HG03108 (cell line): Measurements from ENCODE around the gene CPB1.

Source experiments
- ATAC-seq: cut with Tn5 transposase; IDR thresholded peaks from one replicate; pipeline ENCODE4 v1.9.1; 2021; ENCODE audit warnings: moderate library complexity; ENCODE audit not compliant: unreplicated experiment

Gene CPB1

DNA sequence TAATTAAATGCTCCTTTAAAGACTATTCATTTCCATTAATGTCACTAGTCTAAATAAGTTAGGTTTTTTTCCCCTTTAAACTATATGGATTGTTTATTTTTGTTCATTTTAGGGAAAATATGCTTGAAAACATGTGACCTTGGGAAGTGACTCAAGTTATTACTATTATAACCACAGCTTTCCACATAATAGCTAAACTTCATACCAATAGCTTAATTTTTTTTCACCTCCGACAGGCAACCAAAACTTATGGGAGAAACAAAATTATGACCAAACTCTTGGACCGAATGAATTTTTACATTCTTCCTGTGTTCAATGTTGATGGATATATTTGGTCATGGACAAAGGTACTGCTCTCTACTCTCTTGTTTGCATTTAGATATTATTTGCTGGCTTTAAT, 53.7 kb downstream of the CPB1 start:
- no peak for ATAC-seq

DNA sequence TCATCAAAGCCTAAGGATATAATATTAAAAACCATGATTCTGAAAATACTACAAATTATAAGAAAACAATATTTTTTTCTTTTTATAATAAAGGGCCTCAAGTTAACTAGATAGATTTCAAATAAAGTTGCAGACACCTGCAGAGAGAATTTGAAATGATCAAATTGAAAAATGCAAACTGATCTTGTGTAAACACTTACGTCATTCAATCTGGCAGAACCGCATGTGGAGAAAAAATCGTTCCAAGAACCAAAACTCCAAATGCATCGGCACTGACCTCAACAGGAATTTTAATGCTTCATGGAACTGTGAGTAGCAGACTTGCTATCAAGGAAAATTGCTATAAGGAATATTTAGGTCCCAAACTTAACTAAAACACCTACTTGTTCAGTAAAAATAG, 54.7 kb downstream of the CPB1 start:
- no peak for ATAC-seq

DNA sequence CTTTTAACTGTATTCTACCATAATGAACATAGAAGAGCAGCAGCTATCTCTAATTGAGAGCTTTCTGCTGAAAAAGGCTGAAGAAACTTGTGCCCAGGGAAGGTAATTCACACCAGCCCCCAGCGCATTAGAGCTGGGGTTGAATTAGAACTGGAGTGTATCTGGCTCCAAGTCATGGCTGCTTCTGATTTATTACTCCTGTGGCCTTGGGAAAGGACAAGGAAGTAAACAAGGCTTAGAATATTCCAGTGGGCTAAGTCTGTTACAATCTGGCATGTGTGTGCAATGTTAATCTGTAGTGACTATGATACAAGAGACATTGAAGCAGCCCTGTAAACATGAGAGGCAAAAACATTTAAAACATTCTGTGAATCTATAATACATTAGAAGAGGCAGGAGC, 55.6 kb downstream of the CPB1 start:
- ATAC-seq = no peak

DNA sequence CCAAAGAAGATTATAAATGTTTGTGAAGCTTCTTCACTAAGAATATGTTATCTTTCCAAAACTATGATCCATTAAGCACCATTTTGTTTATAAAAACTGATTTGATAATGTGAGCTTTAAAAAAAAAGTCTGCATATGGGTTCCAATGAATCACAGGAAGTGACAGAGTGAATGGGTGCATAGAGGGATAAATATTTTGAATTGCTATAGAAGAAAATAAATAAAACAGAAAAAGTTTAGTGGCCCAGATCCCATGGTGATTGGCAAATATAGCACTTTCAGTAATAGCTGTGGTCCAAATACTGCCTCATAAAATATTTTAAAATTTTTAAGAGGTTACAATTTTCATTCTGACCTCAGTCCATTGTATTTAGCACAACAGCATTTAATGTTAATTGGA, 56.6 kb downstream of the CPB1 start:
- no peak for ATAC-seq

DNA sequence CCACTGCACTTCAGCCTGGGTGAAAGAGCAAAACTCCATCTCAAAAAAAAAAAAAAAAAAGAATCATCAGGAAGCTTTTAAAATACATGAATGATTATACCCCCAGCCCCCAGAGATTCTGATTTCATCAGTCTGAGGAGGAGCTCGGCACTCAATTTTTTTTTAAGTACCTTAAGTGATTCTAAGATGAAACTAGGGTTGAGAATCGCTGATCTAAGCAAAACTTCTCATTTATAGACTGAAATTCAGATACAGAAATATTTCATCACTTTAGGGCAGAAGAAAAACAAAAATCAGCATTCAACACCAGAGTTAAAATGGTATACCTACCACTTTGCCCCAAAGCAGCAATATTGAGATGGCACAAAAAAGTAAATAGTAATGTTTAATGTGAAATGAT, 62.2 kb downstream of the CPB1 start:
- no peak for ATAC-seq

DNA sequence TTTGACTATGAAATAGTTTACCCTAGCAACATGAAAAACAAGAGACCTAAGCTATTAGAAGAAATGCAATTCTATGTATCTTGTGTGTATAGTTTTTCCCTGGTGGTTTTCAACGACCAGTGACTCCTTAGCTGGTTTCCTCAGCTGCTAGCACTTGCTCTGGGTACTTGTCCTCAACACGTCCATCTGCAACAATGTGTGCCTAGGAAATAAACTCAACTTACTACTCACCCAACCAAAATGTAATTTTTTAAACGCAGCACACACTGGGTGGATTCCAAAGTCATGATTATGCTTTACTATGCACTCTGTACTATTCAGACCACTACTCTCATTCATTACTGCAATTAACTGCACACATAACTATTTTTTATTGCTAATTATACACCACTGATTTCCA, 68.5 kb downstream of the CPB1 start:
- ATAC-seq = no peak

DNA sequence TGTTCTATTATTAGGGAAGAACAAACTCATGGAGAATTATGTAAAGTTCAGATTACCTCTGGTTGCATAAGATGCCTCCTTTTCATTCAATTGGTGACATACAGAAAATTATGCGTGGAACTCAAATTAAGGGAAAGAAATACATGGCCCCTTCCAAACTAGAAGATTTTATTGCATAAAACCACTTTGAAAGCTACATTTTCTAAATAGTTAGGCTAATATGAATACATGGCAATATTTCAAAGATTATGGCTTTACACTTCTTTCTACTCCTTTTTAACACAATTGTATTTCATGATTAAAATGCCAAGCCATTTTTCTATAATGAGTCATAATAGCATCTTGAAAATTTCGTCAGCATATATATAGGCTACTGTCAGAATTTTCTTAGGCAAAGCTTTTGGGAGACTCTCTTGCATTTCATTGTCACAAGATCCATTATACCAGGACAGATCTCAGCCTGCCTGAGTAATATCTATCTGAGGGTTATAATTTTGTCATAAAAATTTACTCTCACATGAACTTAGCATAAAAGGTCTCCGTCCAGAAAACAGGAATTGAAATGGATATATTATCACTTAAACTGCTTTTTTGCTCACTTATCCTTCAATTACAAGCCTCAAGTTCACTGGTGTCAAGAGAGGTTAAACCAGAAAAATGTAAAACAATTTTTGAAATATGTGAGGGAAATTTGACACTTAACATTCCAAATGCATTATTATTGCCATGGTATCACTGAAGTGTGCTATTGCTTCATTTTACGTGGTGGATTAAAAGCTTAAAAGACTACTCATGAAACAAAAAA, 74.6 kb downstream of the CPB1 start:
- no peak for ATAC-seq

DNA sequence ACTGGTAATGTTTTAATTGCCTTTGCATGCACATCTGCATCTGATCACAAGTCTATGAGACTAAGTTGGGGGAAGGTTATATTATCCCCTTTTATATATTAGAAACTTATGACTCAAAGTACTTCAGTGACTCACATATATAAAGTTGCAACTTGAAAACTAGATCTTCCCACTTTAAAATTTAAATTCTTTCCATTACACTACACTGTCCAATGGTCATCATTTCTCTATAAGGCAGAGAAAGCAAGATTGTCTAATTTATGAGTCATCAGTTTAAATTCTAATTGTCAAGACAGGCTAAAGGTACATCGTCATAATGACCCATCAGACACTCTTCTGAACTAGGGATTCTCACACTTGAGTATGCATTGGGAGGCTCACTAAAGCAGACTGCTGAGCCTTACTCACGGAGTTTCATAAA, 75.4 kb downstream of the CPB1 start:
- no peak for ATAC-seq

DNA sequence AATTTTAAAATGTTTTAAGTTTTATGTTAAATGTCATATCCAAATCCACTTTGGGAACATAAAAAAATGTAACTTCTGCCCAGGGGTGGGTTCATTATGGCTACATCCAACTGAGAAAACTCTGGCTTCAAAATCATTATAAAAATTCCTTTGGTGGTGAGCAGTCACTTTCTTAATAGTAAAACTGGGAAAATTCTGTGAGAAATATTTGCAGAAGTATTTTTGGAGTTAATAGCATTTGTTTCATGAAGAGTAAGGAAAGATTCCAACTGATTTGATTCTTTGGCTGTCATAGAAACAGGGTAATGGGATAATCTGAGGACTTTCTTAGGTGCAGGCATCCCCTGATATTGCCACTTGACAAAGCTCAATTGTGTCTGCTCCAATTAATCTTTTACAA, 76.3 kb downstream of the CPB1 start:
- ATAC-seq = no peak

DNA sequence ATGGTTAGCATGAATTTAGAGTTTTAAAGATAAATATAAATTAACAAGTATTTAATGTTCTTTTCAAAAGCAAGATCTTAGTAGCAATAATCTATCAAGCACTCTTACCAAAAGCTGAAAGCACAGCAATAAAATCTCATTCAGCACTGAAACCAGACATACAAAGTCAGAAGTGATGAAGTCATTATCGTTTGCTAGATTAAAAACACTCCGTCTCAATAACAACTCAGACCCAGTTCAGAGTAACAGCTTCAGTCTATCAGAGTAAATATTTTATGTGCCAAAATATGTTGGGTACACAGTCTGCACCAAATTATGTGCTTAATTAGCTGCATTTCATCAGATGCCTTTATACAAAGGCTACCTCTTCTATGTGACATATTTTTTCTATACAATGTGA, 79.1 kb downstream of the CPB1 start:
- ATAC-seq = no peak
